Mesenchymal stem cell (in vitro differentiated cells and primary cell): ENCODE results near the gene FAF1.

Experiments used
- DNase-seq: peaks from one replicate; pipeline ENCODE4 v3.0.0-alpha.2; 2013
- H2AFZ ChIP-seq: one replicate; pipeline ENCODE4 v1.6.1; 2013; ENCODE audit warnings: low read depth, mild to moderate bottlenecking, control low read depth, inconsistent platforms, low read length, moderate library complexity
- H2AK5ac ChIP-seq: 2 replicates; pipeline ENCODE4 v1.6.1; 2013; ENCODE audit warnings: low read length, moderate library complexity, mild to moderate bottlenecking, inconsistent platforms; ENCODE audit not compliant: severe bottlenecking
- H2BK120ac ChIP-seq: one replicate; pipeline ENCODE4 v1.6.1; 2013; ENCODE audit warnings: low read depth, mild to moderate bottlenecking, inconsistent platforms, low read length, moderate library complexity
- H2BK12ac ChIP-seq, 2 experiments: one replicate each; pipeline ENCODE4 v1.6.1; 2013; ENCODE audit warnings: inconsistent platforms in 2 of 2, low read length in 2 of 2, mild to moderate bottlenecking in 2 of 2, moderate library complexity in 2 of 2, control low read depth in 1 of 2
- H2BK15ac ChIP-seq: one replicate; pipeline ENCODE4 v1.6.1; 2013; ENCODE audit warnings: mild to moderate bottlenecking, low read depth, inconsistent platforms; ENCODE audit not compliant: poor library complexity, severe bottlenecking
- H2BK5ac ChIP-seq: 2 replicates; pipeline ENCODE4 v1.6.1; 2013; ENCODE audit warnings: low read depth, mild to moderate bottlenecking, low read length, control low read depth, inconsistent platforms; ENCODE audit not compliant: poor library complexity, severe bottlenecking
- H3K14ac ChIP-seq, 2 experiments: one replicate each; pipeline ENCODE4 v1.6.1; 2013; ENCODE audit warnings: inconsistent platforms in 2 of 2, low read length in 2 of 2, control low read depth in 1 of 2, mild to moderate bottlenecking in 1 of 2, moderate library complexity in 1 of 2
- H3K18ac ChIP-seq, 2 experiments: one replicate each; pipeline ENCODE4 v1.6.1; 2013; ENCODE audit warnings: inconsistent platforms in 2 of 2, low read length in 2 of 2, control low read depth in 1 of 2, low read depth in 1 of 2, mild to moderate bottlenecking in 1 of 2
- H3K23ac ChIP-seq, 2 experiments: one replicate each; pipeline ENCODE4 v1.6.1; 2013; ENCODE audit warnings: inconsistent platforms in 2 of 2, low read length in 2 of 2, mild to moderate bottlenecking in 2 of 2, moderate library complexity in 2 of 2, control low read depth in 1 of 2
- H3K27ac ChIP-seq: 2 replicates; pipeline ENCODE4 v1.5.1; 2013; ENCODE audit warnings: mild to moderate bottlenecking, moderate library complexity, low read length, control low read depth, inconsistent platforms; ENCODE audit not compliant: poor library complexity, severe bottlenecking
- H3K27me3 ChIP-seq, 2 experiments: 2 replicates each; pipeline versions ENCODE4 v1.6.1 to v1.7.0; 2013; ENCODE audit warnings: low read length in 2 of 2, mild to moderate bottlenecking in 2 of 2, moderate library complexity in 2 of 2, control low read depth in 1 of 2, inconsistent platforms in 1 of 2; ENCODE audit not compliant: control insufficient read depth in 1 of 2, insufficient read depth in 1 of 2
- H3K36me3 ChIP-seq, 2 experiments: 2 replicates each; pipeline versions ENCODE4 v1.6.1 to v1.7.0; 2013; ENCODE audit warnings: low read length in 2 of 2, control low read depth in 1 of 2, inconsistent platforms in 1 of 2, low read depth in 1 of 2, mild to moderate bottlenecking in 1 of 2; ENCODE audit not compliant: insufficient read depth in 2 of 2, control insufficient read depth in 1 of 2
- H3K4ac ChIP-seq, 2 experiments: one replicate each; pipeline ENCODE4 v1.6.1; 2013; ENCODE audit warnings: inconsistent platforms in 2 of 2, low read length in 2 of 2, mild to moderate bottlenecking in 2 of 2, moderate library complexity in 2 of 2, control low read depth in 1 of 2, low read depth in 1 of 2
- H3K4me1 ChIP-seq: 2 replicates; pipeline ENCODE4 v1.6.1; 2013; ENCODE audit warnings: low read depth, low read length, control low read depth; ENCODE audit not compliant: control insufficient read depth, insufficient read depth
- H3K4me2 ChIP-seq: 2 replicates; pipeline ENCODE4 v1.6.1; 2013; ENCODE audit warnings: low read length, mild to moderate bottlenecking, inconsistent platforms; ENCODE audit not compliant: poor library complexity, severe bottlenecking
- H3K4me3 ChIP-seq, 2 experiments: 2 replicates each; pipeline versions ENCODE4 v1.5.1 to v1.7.0; 2013; ENCODE audit warnings: low read length in 2 of 2, mild to moderate bottlenecking in 2 of 2, control low read depth in 1 of 2, low read depth in 1 of 2; ENCODE audit not compliant: insufficient read depth in 1 of 2
- H3K79me1 ChIP-seq: replicated peaks from 2 replicates; pipeline ENCODE4 v1.6.1; 2013; ENCODE audit warnings: mild to moderate bottlenecking, control low read depth, low read length, inconsistent platforms; ENCODE audit not compliant: poor library complexity, severe bottlenecking
- H3K9ac ChIP-seq: 2 replicates; pipeline ENCODE4 v1.7.0; 2013; ENCODE audit warnings: mild to moderate bottlenecking, low read length, moderate library complexity
- H3K9me3 ChIP-seq: 2 replicates; pipeline ENCODE4 v1.7.0; 2013; ENCODE audit warnings: mild to moderate bottlenecking, low read length; ENCODE audit not compliant: control insufficient read depth
- H4K8ac ChIP-seq: one replicate; pipeline ENCODE4 v1.6.1; 2013; ENCODE audit warnings: inconsistent platforms, mild to moderate bottlenecking, low read length, moderate library complexity
- H4K91ac ChIP-seq: one replicate; pipeline ENCODE4 v1.6.1; 2013; ENCODE audit warnings: mild to moderate bottlenecking, low read length, inconsistent platforms
- WGBS: methylation state at CpG from one replicate; pipeline ENCODE4 v1.1.7; 2013; ENCODE audit warnings: mixed read lengths; 5-methylcytosine and 5-hydroxymethylcytosine counted together

Gene FAF1

DNA sequence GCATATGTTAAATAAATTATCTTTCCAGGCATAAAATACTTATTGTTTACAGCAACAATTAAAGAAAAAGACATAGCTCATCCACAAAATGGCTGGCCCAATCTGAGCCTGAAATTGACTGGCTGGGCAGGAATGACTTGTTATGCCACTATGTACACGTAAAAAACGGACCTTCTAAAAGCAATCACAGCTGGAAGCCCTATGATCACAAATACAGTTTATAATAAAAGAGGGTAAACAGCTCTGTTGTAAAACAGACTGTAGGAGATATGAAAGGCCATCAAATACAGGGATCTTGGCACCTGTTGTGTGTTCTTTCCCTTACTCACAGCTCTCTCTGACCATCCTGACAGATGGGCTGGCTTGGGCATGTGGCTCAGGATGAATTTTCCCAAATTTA is 466.4 kb downstream of the FAF1 start:
- H3K79me1 ChIP-seq = peaks cover 2% of the 10 kb centered on the region
- no peak overlapping the region for H3K4me2 ChIP-seq
- H3K9ac ChIP-seq = no peak overlapping the region
- H3K36me3 ChIP-seq = peaks cover 5 to 58% of the 10 kb centered on the region in 2 experiments
- H3K4me1 ChIP-seq = no peaks in the 10 kb centered on the region
- H2BK12ac ChIP-seq = no peak overlapping the region
- no peak overlapping the region for H4K8ac ChIP-seq
- no peak overlapping the region for H2BK5ac ChIP-seq
- H3K4me3 ChIP-seq = no peak overlapping the region
- H3K27ac ChIP-seq = no peak overlapping the region
- H3K18ac ChIP-seq = no peak overlapping the region
- H4K91ac ChIP-seq = no peak overlapping the region
- H3K14ac ChIP-seq = no peak overlapping the region
- no peak overlapping the region for H3K4ac ChIP-seq
- no peaks in the 10 kb centered on the region for H3K27me3 ChIP-seq
- H2AFZ ChIP-seq = no peak overlapping the region
- no peak overlapping the region for H2AK5ac ChIP-seq
- no peak overlapping the region for H2BK120ac ChIP-seq
- DNase-seq = no peak
- no peak overlapping the region for H3K23ac ChIP-seq
- no peak overlapping the region for H2BK15ac ChIP-seq
- WGBS = 100% methylated on average over 1 of the region's 2 CpGs
- H3K9me3 ChIP-seq = peaks cover 34% of the 10 kb centered on the region

DNA sequence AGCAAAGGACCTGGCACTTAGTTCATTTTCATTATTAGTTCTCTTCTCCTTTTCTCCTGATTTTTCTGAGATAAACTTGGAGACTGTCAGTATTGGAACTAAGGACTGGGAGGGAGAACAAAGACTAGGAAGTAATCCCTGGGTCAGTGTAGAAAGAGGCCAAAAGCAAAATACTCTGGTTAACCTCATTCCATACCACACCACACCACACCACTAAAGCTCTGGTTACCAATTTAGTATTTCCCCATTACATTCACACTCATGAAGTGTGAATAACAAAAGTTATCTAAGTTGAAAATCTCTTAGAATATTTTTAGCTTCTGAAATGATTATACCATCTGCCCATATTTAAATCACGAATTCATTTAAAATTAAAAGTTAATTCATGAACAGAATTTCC is 467.9 kb downstream of the FAF1 start:
- Histone ChIP-seq H3K4me2 (no peak overlapping the region), H3K14ac (no peak overlapping the region), H3K27me3 (no peaks in the 10 kb centered on the region), H3K18ac (no peak overlapping the region), H2BK15ac (no peak overlapping the region), H2BK120ac (no peak overlapping the region), H3K9ac (no peak overlapping the region), H3K4me3 (no peak overlapping the region), H3K4me1 (no peaks in the 10 kb centered on the region), H3K36me3 (peaks cover 5 to 63% of the 10 kb centered on the region in 2 experiments), H3K4ac (no peak overlapping the region), H2AK5ac (no peak overlapping the region), H3K79me1 (peaks cover 2% of the 10 kb centered on the region), H4K91ac (no peak overlapping the region), H4K8ac (no peak overlapping the region), H3K27ac (no peak overlapping the region), H2BK5ac (no peak overlapping the region), H2AFZ (no peak overlapping the region), H3K9me3 (peaks cover 20% of the 10 kb centered on the region), H3K23ac (no peak overlapping the region), H2BK12ac (no peak overlapping the region)
- no peak for DNase-seq
- WGBS = no CpG with 5 or more reads among the region's 1 CpG

DNA sequence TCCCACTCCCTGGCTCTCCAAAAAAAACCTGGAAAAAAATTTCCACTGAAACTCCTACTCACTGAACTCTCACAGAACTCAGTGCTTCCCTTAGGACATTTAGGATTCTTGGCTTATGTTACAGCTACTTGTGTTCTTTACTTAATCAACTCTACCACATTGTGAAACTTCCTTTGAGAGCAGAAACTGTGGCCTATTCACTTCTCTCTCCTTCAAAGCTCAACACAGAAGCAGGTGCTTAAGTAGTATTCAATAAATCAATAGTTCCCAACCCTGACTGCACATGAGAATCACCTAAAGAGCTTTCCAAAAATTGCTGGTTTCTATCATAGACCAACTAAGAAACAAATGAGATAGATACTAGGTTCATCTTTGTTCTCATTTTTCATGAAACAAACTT is 468.9 kb downstream of the FAF1 start:
- Histone ChIP-seq H3K9me3 (peaks cover 10% of the 10 kb centered on the region), H3K23ac (no peak overlapping the region), H3K27ac (no peak overlapping the region), H2BK120ac (no peak overlapping the region), H3K79me1 (peaks cover 2% of the 10 kb centered on the region), H3K4me2 (no peak overlapping the region), H2BK12ac (no peak overlapping the region), H4K8ac (no peak overlapping the region), H3K4me1 (no peaks in the 10 kb centered on the region), H3K27me3 (no peaks in the 10 kb centered on the region), H2BK5ac (no peak overlapping the region), H2AK5ac (no peak overlapping the region), H3K4ac (no peak overlapping the region), H2AFZ (no peak overlapping the region), H3K4me3 (no peak overlapping the region), H3K9ac (no peak overlapping the region), H3K18ac (no peak overlapping the region), H4K91ac (no peak overlapping the region), H3K36me3 (peaks cover 3 to 62% of the 10 kb centered on the region in 2 experiments), H3K14ac (no peak overlapping the region), H2BK15ac (no peak overlapping the region)
- no peak for DNase-seq

DNA sequence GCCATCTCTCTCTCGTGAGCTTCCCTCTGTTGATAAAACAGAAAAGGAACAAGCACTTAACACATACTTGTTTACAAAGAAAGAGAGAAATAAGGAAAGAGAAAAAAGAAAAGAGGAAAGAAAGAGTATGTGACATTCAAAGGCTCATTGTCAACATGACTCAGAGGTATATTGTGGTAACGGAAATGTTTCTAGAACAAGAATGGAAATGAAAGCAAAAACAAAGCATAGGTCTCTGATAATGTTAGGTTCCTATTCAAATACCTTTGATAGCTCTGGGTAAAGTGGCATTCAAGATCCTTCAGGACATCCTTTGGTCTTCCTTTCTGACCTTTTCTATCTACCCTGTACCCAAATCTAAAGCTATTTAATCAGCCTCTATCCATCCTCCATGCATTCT is 469.4 kb downstream of the FAF1 start:
- Histone ChIP-seq H3K4me3 (no peak overlapping the region), H3K27ac (no peak overlapping the region), H3K23ac (no peak overlapping the region), H2AK5ac (no peak overlapping the region), H3K79me1 (peaks cover 2% of the 10 kb centered on the region), H2BK5ac (no peak overlapping the region), H3K27me3 (no peaks in the 10 kb centered on the region), H3K36me3 (peaks cover 3 to 62% of the 10 kb centered on the region in 2 experiments), H3K4ac (no peak overlapping the region), H2BK120ac (no peak overlapping the region), H3K14ac (no peak overlapping the region), H3K4me2 (no peak overlapping the region), H3K4me1 (no peaks in the 10 kb centered on the region), H3K9me3 (peaks cover 7% of the 10 kb centered on the region), H2AFZ (no peak overlapping the region), H2BK12ac (no peak overlapping the region), H4K8ac (no peak overlapping the region), H3K9ac (no peak overlapping the region), H3K18ac (no peak overlapping the region), H4K91ac (no peak overlapping the region), H2BK15ac (no peak overlapping the region)
- DNase-seq = no peak
- 100% methylated on average over 1 of the region's 2 CpGs for WGBS
